CD14-positive monocyte (primary cell): ENCODE data around the gene CTBP2. TPM values are rescaled to one million over a fixed set of nuclear protein-coding genes. Genes with fewer than 3 reads are reported as not detected.
A peak's percentile ranks its signal among the peaks of the same experiment; 100 is the strongest.

Source experiments
- DNase-seq, 3 donors: peaks; one replicate each; pipeline ENCODE4 v3.0.0-alpha.2; 2011 to 2022
- H2AFZ ChIP-seq: 2 replicates; pipeline ENCODE4 v1.6.0; 2012; ENCODE audit warnings: mild to moderate bottlenecking, low read depth, low read length, inconsistent platforms; ENCODE audit not compliant: insufficient read depth, poor library complexity, severe bottlenecking
- H3K27ac ChIP-seq, 2 donors: 1 replicate in 1 of 2; 2 replicates in 1 of 2; pipeline ENCODE4 v1.5.1; 2012 to 2013; ENCODE audit warnings: low read length in 2 of 2, control low read depth in 1 of 2, inconsistent platforms in 1 of 2, low read depth in 1 of 2, mild to moderate bottlenecking in 1 of 2
- H3K27me3 ChIP-seq, 2 donors: one replicate each; pipeline versions ENCODE4 v1.6.0 to v1.6.1; 2011 to 2013; ENCODE audit warnings: low read length in 2 of 2; ENCODE audit not compliant: control insufficient read depth in 2 of 2, insufficient read depth in 2 of 2
- H3K36me3 ChIP-seq, 2 donors: replicated peaks in 1 of 2; 1 replicate in 1 of 2; 2 replicates in 1 of 2; pipeline versions ENCODE4 v1.5.1 to v1.6.1; 2012 to 2013; ENCODE audit warnings: low read length in 2 of 2, control low read depth in 1 of 2, inconsistent platforms in 1 of 2, mild to moderate bottlenecking in 1 of 2; ENCODE audit not compliant: insufficient read depth in 2 of 2, control insufficient read depth in 1 of 2
- H3K4me1 ChIP-seq, 2 donors: 1 replicate in 1 of 2; 2 replicates in 1 of 2; pipeline versions ENCODE4 v1.5.1 to v1.6.1; 2012 to 2013; ENCODE audit warnings: low read length in 2 of 2, control low read depth in 1 of 2, inconsistent platforms in 1 of 2, mild to moderate bottlenecking in 1 of 2, moderate library complexity in 1 of 2; ENCODE audit not compliant: insufficient read depth in 2 of 2, control insufficient read depth in 1 of 2
- H3K4me2 ChIP-seq: replicated peaks from 2 replicates; pipeline ENCODE3; 2012; ENCODE audit warnings: low read length, moderate library complexity, mild to moderate bottlenecking; ENCODE audit not compliant: poor library complexity, severe bottlenecking; ENCODE audit errors: extremely low read depth
- H3K4me3 ChIP-seq, 3 experiments: fragments of 200-600 bp in 1 of 3; sonication (generic) in 1 of 3; replicated peaks in 1 of 3; 1 replicate in 2 of 3; 2 replicates in 1 of 3; pipeline ENCODE4 v1.5.1; 2011 to 2013; ENCODE audit warnings: low read length in 3 of 3, mild to moderate bottlenecking in 3 of 3, control low read depth in 2 of 3, low read depth in 2 of 3, inconsistent platforms in 1 of 3, moderate library complexity in 1 of 3
- H3K79me2 ChIP-seq: 2 replicates; pipeline ENCODE4 v1.6.0; 2012; ENCODE audit warnings: mild to moderate bottlenecking, control low read depth, inconsistent platforms, low read length, moderate library complexity; ENCODE audit not compliant: insufficient read depth
- H3K9ac ChIP-seq: 2 replicates; pipeline ENCODE4 v1.6.0; 2017; ENCODE audit warnings: low read length, mild to moderate bottlenecking; ENCODE audit not compliant: insufficient read depth, poor library complexity, severe bottlenecking
- H3K9me3 ChIP-seq, 2 donors: replicated peaks in 1 of 2; 1 replicate in 1 of 2; 2 replicates in 1 of 2; pipeline versions ENCODE4 v1.5.1 to v1.6.1; 2012 to 2013; ENCODE audit warnings: low read length in 2 of 2, control low read depth in 1 of 2; ENCODE audit not compliant: control insufficient read depth in 1 of 2, insufficient read depth in 1 of 2
- H4K20me1 ChIP-seq: 2 replicates; pipeline ENCODE4 v1.6.0; 2012; ENCODE audit warnings: mild to moderate bottlenecking, low read length, control low read depth, moderate library complexity; ENCODE audit not compliant: insufficient read depth
- H3K27ac Mint-ChIP-seq, 7 donors: one replicate each; pipeline ENCODE4 v1.8.0; 2020; ENCODE audit warnings: mild to moderate bottlenecking in 7 of 7, mixed read lengths in 7 of 7, moderate library complexity in 6 of 7, inconsistent platforms in 2 of 7
- H3K27me3 Mint-ChIP-seq, 3 donors: one replicate each; pipeline ENCODE4 v1.8.0; 2021 to 2022; ENCODE audit warnings: low read depth in 3 of 3, mild to moderate bottlenecking in 3 of 3, mixed read lengths in 3 of 3, moderate library complexity in 3 of 3, inconsistent platforms in 1 of 3
- H3K36me3 Mint-ChIP-seq, 2 donors: one replicate each; pipeline ENCODE4 v1.8.0; 2020; ENCODE audit warnings: mixed read lengths in 2 of 2, inconsistent platforms in 1 of 2, mild to moderate bottlenecking in 1 of 2
- H3K4me1 Mint-ChIP-seq: one replicate; pipeline ENCODE4 v1.8.0; 2020; ENCODE audit warnings: mild to moderate bottlenecking, mixed read lengths
- H3K4me3 Mint-ChIP-seq, 2 donors: one replicate each; pipeline ENCODE4 v1.8.0; 2020; ENCODE audit warnings: mild to moderate bottlenecking in 2 of 2, mixed read lengths in 2 of 2, moderate library complexity in 1 of 2
- H3K9me3 Mint-ChIP-seq, 7 donors: one replicate each; pipeline ENCODE4 v1.8.0; 2020 to 2022; ENCODE audit warnings: mixed read lengths in 7 of 7, mild to moderate bottlenecking in 6 of 7, moderate library complexity in 6 of 7, inconsistent platforms in 2 of 7
- CTCF ChIP-seq: fragments of 200-600 bp; IDR thresholded peaks from one replicate; pipeline ENCODE4 v1.8.0; 2022; ENCODE audit warnings: antibody characterized with exemption, mild to moderate bottlenecking
- WGBS: methylation state at CpG from one replicate; pipeline ENCODE4 v1.1.5; 2013; ENCODE audit warnings: missing lambda C conversion rate; ENCODE audit not compliant: insufficient coverage; 5-methylcytosine and 5-hydroxymethylcytosine counted together
- intact Hi-C, 2 donors: fragments of 100-400 bp; cut with micrococcal nuclease; formaldehyde crosslinking; loops; one replicate each; pipeline versions ENCODE4 v1.15.0 to v1.15.1; 2023
- polyA plus RNA-seq, 3 donors: library from polyadenylated mRNA; depleted of rRNA in 1 of 3; unstranded in 2 of 3; stranded (reverse) in 1 of 3; fragments of 300-500 nt in 2 of 3; fragments of >200 nt in 1 of 3; fragmentation: Illumina TruSeq in 2 of 3; gene quantifications; 1 replicate in 2 of 3; 2 replicates in 1 of 3; pipeline ENCODE4 v1.2.3, GENCODE V29; 2012 to 2021

Gene CTBP2
- polyA plus RNA-seq, 3 donors: 40.9 to 87.1 (median 41.1) TPM

GRCh38 chr10:125006188-125006680 is 154.1 kb downstream of the CTBP2 start:
- Mint-ChIP-seq H3K4me1 (no peaks in the 10 kb centered on the region), H3K4me3 (no peak overlapping the region), H3K36me3 (peaks cover 33 to 75% of the 10 kb centered on the region in 2 donors), H3K27me3 (peaks cover 0 to 2% (median 0%) of the 10 kb centered on the region in 3 donors), H3K27ac (peak overlapping the region in 1 of 7 donors; percentile 48), H3K9me3 (peaks cover 0 to 2% (median 0%) of the 10 kb centered on the region in 7 donors)
- DNase-seq: no peak
- 100% methylated on average over 2 of the region's 9 CpGs for WGBS
- intact Hi-C loops: no loop called here
- Histone ChIP-seq H3K9ac (no peak overlapping the region), H3K79me2 (peaks cover 69% of the 10 kb centered on the region), H2AFZ (no peak overlapping the region), H3K27me3 (no peaks in the 10 kb centered on the region), H3K4me2 (no peak overlapping the region), H3K4me1 (no peaks in the 10 kb centered on the region), H3K4me3 (no peak overlapping the region), H3K36me3 (peaks cover 55 to 84% of the 10 kb centered on the region in 2 donors), H4K20me1 (peaks cover 100% of the 10 kb centered on the region), H3K27ac (no peak overlapping the region), H3K9me3 (no peaks in the 10 kb centered on the region)
- no peak for TF ChIP-seq CTCF

- Histone ChIP-seq H2AFZ (no peak overlapping the region), H3K9me3 (no peaks in the 10 kb centered on the region), H3K79me2 (peaks cover 62% of the 10 kb centered on the region), H3K4me1 (no peaks in the 10 kb centered on the region), H4K20me1 (peaks cover 100% of the 10 kb centered on the region), H3K4me3 (no peak overlapping the region), H3K36me3 (peaks cover 61 to 84% of the 10 kb centered on the region in 2 donors), H3K4me2 (no peak overlapping the region), H3K27me3 (no peaks in the 10 kb centered on the region), H3K27ac (no peak overlapping the region), H3K9ac (no peak overlapping the region)
- peak overlapping the region in 3 of 7 donors; percentile 48 to 71 (median 57) for H3K27ac Mint-ChIP-seq
- no peaks in the 10 kb centered on the region for H3K4me1 Mint-ChIP-seq
- TF ChIP-seq CTCF: no peak
- intact Hi-C loops: no loop called here
- H3K27me3 Mint-ChIP-seq: peaks cover 0 to 2% (median 0%) of the 10 kb centered on the region in 3 donors
- H3K4me3 Mint-ChIP-seq: no peak overlapping the region
- WGBS: 90% methylated on average over 30 of the region's 36 CpGs
- H3K36me3 Mint-ChIP-seq: peaks cover 39 to 76% of the 10 kb centered on the region in 2 donors
- DNase-seq: no peak
- H3K9me3 Mint-ChIP-seq: peaks cover 0 to 2% (median 0%) of the 10 kb centered on the region in 7 donors
Observed at GRCh38 chr10:125005312-125006187, 154.8 kb downstream of the CTBP2 start.
